Choroid plexus epithelial cell (primary cell): ENCODE measurements around the gene PCDHAC2.

Experiments used
- DNase-seq: peaks from one replicate; pipeline ENCODE4 v3.0.0-alpha.2; 2010; ENCODE audit warnings: low read depth
- H3K4me3 ChIP-seq: 2 replicates; pipeline ENCODE4 v1.5.1; 2011; ENCODE audit warnings: low read depth, mild to moderate bottlenecking, control low read depth, low read length, moderate library complexity
- TF ChIP-seq, protein P1 (sequence below): conservative IDR thresholded peaks from 2 replicates; pipeline ENCODE4 v1.5.1; 2011; ENCODE audit warnings: low read depth, mild to moderate bottlenecking, control low read depth, inconsistent platforms, low read length, moderate library complexity

PCDHAC2 gene

GRCh38 chr5:140969880-140970279 is 3.6 kb downstream of the PCDHAC2 start:
- DNase-seq, result no peak
- TF ChIP-seq, protein P1, sequence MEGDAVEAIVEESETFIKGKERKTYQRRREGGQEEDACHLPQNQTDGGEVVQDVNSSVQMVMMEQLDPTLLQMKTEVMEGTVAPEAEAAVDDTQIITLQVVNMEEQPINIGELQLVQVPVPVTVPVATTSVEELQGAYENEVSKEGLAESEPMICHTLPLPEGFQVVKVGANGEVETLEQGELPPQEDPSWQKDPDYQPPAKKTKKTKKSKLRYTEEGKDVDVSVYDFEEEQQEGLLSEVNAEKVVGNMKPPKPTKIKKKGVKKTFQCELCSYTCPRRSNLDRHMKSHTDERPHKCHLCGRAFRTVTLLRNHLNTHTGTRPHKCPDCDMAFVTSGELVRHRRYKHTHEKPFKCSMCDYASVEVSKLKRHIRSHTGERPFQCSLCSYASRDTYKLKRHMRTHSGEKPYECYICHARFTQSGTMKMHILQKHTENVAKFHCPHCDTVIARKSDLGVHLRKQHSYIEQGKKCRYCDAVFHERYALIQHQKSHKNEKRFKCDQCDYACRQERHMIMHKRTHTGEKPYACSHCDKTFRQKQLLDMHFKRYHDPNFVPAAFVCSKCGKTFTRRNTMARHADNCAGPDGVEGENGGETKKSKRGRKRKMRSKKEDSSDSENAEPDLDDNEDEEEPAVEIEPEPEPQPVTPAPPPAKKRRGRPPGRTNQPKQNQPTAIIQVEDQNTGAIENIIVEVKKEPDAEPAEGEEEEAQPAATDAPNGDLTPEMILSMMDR, result no peak
- H3K4me3 ChIP-seq, result no peak overlapping the region

- TF ChIP-seq, protein P1, result no peak
- no peak overlapping the region for H3K4me3 ChIP-seq
- no peak for DNase-seq
Measured at GRCh38 chr5:140973550-140973949, 7.3 kb downstream of the PCDHAC2 start.

DNA sequence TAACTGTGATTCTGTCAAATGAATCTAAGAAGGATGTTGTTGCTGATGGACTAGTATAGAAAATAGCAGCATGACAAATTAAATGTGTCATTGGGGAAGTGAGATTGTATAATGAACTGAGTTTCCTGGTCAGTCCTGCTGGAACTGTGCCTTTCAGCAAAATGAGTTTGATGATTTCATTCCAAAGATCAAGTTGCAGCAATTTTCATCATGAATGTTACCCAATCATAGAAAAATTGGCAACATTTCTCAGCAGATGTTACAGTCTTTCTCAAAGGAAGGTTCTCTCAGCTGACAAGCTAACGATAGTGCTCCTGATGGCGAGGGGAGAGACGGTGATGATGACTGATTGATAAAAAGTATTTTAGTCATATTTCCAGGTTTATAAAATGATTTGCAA is 10.7 kb downstream of the PCDHAC2 start:
- TF ChIP-seq, protein P1, result no peak
- no peak for DNase-seq
- H3K4me3 ChIP-seq, result no peak overlapping the region

DNA sequence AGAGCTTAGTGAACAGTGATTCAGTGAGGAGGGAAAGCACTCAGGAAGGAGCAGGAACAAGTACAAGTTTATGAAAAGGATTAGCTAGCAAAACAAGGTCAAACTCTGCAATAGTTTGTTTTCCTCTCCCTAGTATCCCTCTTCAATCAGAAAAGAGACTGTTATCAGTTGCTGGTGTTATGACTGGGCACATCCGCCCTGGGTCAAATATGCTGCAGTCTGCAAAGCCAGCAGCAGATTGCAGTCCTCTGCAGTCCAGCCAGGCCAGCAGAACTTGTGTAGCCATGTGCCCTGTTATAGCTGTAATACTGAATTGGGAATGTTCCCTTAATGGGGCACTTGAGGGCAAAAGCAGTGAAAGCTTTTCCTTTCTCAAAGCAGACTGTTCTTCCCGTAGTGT is 12.0 kb downstream of the PCDHAC2 start:
- DNase-seq, result no peak
- TF ChIP-seq, protein P1, result no peak
- no peak overlapping the region for H3K4me3 ChIP-seq

DNA sequence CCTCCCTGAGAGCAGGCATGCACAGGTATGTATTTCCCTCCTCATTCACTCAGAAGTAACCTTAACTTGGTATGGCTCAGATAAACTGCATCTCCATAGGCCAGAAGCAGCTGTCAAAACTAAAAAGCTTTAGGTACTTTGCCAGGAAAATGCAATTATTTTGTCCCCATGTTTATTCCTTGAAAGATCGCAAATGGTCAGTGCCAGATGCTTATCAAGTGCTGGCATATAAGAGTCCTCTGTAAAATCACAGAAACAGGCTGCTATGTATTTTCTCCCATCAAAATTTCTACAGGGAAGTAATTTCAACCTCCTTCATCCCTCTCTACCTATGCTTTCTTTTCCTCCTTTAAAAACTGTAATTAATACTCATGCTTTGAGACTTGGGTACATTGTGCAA is 12.7 kb downstream of the PCDHAC2 start:
- TF ChIP-seq, protein P1, result no peak
- H3K4me3 ChIP-seq, result no peak overlapping the region
- no peak for DNase-seq

DNA sequence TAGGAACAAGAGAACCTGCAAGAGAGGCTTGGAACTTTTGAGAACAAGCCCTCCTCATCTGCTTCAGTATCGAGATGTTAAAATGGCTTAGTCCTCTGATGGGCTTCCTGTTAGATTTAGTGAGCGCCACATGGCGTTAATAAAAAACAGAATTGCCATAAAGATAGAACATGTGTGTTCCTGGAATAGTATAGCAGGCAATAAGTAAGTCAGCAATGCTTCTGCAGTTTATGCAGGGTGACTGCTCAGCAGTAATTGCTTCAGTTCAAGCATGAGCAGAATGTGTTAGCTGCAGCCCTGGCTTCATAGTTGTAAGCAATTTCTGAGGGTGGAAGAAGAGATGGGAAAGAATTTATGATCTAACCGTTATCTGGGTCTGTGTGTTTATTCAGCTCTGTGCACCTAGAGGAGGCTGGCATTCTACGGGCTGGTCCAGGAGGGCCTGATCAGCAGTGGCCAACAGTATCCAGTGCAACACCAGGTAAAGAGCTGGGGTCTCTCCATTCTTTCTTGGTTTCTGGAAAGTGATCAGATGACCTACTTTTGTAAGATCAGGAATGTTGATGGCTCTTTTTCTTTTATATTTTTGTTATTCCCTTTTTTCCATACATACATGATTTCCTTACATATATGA is 15.9 kb downstream of the PCDHAC2 start:
- TF ChIP-seq, protein P1, result no peak
- DNase-seq, result no peak
- H3K4me3 ChIP-seq, result no peak overlapping the region

GRCh38 chr5:140986117-140986521 is 19.8 kb downstream of the PCDHAC2 start:
- TF ChIP-seq, protein P1, result no peak
- H3K4me3 ChIP-seq, result no peak overlapping the region
- DNase-seq, result no peak
